Fibroblast of skin of left biceps (primary cell): Measurements from ENCODE around the gene ZNF341.

Experiments
- DNase-seq, 2 experiments: peaks; one replicate each; pipeline ENCODE4 v3.0.0-alpha.2; 2013; ENCODE audit warnings: low read depth in 2 of 2

Gene ZNF341

DNA sequence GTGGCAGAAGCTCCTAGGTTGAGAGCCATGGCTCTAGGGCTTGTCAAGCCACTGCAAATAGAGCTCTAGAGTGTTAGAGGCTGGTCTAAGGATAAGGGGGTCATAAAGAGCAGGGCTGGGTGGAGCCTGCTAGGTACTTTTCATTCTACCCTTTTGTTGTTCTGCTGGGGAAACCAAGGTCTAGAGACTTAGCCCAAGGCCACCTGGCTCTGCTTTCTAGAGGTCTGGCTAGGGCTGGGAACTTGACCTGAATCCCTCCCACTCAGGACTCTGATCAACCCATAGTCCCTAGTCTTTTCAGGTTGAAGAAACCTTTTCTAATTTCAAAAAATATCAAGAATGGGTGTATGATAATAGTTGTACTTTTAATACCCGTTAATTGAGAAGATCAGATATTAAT is 93.1 kb downstream of the ZNF341 start:
- DNase-seq: no peak

- DNase-seq: no peak
These were observed 93.8 kb downstream of the ZNF341 start for GRCh38 chr20:33825340-33826269.

DNA sequence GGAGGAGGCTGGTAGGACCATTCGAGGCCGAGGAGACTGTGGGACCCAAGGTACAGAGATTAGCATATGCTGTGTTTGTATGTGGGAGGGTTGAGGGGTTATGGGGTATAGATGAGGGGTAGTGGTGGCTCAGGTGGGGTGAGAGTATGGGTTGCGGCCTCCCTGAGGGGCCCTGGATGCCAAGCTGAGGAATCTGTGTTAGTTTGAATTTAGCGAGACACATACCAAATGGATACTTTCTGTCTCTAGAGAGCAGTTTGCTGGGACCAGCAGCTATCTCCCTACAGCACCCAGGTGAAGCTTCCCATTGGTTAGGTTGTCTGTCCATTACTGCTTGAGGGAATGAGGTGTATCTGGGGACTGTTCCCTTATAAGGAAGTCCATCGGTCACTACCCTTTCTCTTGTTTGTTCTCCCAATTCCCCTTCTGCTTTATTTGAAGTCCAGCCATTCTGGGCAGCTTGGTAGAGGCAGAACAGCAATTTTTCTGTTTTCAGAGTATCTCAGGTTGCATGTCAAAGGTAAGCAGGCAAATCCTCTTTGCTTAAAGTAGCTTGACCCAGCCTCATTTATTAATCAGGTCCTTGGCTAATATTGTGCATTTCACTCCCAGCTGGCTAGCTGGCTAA is 94.6 kb downstream of the ZNF341 start:
- no peak for DNase-seq

DNA sequence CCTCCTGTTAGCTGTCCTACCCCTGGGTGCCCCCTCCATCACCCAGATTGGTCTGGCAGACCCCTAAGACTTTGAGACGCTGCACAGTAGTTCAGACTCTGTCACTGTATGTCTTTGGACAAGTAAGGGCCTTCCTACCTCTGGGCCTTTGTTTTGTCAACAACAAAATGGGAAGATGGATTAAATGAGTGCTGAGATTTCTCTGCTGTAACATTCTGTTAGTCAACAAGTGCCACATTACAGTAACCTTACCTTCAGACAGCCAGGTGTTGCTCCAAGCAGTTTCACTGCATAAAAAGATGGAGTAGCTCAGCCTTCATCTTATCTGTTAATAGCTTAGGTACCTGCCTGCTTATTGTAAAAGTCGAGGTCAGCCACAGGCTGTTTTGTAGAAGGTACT is 95.3 kb downstream of the ZNF341 start:
- no peak for DNase-seq

DNA sequence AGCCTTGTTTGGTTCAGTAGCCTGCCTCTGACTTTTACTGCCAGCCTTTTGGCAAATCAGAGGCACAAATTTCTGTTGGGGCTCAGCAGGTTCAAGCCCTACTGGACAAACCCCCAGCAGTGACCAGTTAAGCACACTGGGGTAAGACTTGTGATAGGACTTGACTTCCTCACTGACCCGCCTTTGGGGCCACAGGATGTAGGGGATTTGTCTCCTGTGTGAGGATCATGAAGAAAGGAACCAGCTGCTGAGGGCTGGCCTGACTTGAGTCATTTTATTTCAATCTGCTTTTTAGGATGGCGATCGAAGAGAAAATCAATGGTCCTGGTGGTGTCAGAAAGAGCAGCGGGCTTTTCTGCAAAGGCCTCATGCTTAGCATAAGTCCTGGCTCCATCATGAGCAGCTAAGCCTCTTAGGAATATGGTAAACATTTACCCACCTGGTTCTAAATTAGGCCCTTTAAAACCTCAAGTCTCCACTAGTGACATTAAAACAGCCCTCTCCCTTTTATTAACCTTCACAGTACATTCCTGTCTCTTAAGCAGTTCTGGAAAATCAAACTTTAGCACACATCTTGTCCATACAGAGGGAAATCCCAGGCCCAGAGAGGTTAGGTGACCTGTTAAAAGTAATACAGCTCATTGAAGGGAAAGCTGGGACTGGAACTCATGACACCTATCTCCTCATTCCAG is 96.0 kb downstream of the ZNF341 start:
- DNase-seq: no peak

DNA sequence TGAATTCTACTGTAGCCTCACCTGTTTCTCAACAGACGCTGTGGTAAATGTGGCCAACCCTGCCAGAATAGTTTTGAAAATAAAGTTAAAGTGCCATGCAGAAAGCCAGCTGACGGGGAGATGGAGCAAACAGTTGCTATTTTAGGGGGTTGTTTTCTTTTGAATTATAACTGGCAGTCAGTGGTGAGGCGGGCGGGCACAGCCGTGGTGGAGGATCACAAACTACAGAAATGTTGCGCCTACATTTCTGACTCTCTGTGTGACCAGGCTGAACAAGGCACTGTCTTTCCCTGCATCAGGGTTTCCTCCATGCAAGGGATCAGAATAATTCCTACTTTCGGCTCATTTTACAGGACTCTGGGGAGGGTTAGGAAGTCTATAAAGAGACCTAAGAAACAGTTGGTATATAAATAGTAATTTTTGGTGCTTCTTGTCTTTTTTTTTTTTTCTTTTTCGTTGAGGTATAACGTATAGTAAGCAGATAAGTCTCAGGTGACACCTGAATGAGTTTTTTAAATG is 96.6 kb downstream of the ZNF341 start:
- DNase-seq: no peak

DNA sequence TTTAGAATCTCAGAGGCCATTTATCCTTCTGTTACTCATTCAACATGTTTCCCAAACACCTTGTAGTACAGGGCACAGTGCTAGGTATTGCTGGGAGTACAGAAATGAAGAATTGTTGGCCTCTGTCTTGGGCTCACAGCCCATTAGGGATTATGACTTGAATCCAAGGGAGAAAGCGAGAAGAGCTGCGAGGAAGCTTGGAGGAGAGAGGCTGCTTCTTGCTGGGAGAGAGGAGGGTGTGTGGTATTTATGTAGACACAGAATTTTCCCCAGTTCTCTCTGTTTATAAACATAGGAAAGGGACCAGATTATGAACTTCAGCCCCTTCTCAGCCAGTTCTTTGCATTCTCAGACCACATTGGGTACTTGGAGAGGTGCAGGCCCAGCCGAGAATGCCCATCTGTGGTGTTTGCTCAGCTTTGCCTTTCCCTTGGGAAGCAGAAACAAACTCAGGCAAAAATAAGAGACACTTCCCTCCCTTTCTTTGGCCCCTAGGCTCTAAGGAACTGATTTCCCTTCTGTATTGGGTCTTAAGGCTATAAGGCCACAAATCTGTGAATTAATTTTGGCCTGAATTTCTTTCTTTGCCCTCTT is 97.3 kb downstream of the ZNF341 start:
- no peak for DNase-seq

DNA sequence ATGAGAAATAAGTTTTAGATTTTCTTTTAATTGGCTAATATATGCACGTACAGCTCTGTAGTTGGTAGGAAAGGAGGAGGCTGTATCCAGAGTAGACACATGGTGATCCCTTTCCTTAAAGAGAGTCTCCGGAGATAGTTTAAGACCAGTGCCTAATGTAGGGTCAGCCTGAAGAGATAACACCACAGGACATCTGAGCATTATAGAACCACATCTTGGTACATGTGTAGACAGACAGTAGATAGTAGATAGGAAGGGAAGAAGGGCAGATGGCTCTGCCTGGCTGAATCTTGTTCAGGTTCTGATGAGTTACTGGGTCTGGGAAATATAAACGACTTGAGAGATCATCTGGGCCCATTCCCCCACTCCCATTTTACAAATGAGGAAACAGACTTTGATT is 97.8 kb downstream of the ZNF341 start:
- no peak for DNase-seq

GRCh38 chr20:33830371-33830770 is 98.6 kb downstream of the ZNF341 start:
- DNase-seq: no peak

- DNase-seq: no peak
These were observed 100.5 kb downstream of the ZNF341 start for GRCh38 chr20:33832103-33832804.

DNA sequence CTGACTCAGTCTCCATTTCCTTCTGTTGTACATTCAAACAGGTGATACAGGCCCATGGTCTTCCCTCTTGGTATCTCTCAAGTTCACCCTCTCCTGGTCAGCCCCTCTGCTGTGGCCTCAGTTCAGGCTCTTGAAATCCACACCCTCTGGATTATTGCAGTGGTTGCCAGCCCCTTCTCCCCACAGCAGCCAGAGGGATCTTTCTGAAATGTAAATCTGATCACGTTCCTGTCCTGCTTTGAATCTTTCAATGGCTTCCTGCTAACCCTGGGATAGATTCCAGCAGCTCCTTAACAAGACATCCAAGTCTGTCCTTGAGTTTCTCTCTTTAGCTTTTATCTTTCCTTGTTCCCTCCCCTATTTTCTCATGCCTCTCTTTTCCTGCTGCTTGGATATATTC is 101.5 kb downstream of the ZNF341 start:
- no peak for DNase-seq

DNA sequence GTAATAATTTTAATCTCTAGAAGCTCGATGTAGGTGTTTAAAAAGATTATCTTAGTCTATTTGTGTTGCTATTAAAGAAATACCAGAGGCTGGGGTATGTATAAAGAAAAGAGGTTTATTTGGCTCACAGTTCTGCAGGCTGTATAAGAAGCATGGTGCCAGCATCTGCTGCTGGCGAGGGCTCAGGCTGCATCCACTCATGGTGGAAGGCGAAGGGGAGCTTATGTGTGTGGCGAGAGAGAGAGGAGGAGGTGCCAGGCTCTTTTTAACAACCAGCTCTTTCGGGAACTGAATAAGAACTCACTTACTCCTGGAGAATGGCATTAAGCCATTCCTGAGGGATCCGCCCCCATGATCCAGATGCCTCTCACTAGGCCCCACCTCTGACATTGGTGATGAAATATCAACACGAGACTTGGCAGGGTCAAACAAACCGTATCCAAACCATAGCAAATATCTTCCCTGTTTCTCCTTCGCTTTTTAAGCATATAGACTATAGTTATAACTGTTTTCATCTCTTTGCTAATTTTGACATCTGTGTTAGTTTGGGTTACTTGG is 103.9 kb downstream of the ZNF341 start:
- DNase-seq: no peak

GRCh38 chr20:33836277-33836676 is 104.5 kb downstream of the ZNF341 start:
- no peak for DNase-seq

DNA sequence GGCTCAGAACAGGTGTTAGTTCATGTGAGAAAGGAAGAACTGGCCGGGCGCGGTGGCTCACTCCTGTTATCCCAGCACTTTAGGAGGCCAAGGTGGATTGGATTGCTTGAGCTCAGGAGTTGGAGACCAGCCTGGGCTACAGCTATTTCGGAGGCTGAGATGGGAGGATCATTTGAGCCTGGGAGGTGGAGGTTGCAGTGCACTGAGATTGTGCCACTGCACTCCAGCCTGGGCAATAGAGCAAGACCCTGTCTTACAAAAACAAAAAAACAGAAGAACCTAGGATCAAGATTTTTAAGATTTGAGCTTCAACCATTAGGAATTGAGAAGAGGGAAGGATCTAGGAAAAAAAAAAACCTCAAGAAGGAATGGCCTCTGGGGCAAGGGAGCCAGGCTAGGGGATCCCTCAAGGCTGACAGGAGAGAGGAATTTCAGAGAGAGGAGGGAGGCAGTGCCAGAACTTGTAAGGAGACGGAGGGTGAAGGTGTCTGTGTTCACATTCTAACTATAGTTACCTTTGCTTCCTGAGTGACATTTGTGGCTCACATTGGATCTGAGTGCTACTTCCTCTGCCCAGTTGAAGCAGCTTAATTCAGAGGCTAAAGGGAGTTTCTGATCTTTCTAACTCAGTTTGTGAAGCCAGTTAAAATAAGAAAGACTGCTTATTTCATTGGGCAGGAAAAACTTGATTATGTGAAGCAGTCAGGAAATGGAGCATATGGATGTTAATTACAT is 105.5 kb downstream of the ZNF341 start:
- DNase-seq: no peak

GRCh38 chr20:33838035-33838864 is 106.5 kb downstream of the ZNF341 start:
- DNase-seq: no peak

GRCh38 chr20:33839591-33839990 is 107.8 kb downstream of the ZNF341 start:
- DNase-seq: no peak

DNA sequence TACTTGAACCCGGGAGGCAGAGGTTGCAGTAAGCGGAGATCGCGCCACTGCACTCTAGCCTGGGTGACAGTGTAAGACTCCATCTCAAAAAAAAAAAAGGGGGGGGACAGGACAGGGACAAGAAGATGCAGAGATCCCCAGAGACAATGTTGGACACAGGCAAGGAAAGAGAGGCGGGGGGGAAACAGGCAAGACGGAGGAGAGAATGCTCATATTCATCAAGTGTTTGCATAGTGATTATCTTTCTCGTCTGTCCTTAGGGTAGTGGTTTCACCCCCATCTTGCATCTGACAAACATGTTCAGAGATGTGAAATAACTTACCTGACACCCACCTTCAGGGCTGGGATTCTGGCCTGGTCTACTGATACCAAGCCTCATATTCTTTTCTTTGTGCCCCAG is 108.4 kb downstream of the ZNF341 start:
- DNase-seq: no peak

- no peak for DNase-seq
These were observed 109.1 kb downstream of the ZNF341 start for GRCh38 chr20:33840759-33841435.

DNA sequence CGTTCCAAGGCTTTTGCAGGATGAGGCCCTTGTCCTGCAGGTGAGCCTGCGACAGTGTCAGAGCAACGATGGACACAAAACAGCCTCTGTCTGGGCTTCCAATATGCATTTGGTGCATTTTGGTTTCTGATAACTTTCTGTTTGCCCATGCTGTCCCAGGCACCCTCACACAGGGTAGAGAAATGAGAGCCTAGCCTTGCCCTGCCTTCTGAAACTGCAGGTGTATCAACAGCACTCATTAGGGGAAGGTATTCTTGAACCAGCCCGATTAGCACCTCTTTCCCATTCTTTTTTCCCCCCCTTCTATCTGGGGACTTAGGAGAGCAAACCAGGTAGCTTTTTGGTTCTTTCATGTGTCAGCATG is 109.6 kb downstream of the ZNF341 start:
- DNase-seq: no peak
